DLD1 (cell line): ENCODE data around the gene PTX4.

ENCODE experiments used
- in situ Hi-C: cut with HindIII; loops from 2 replicates; pipeline ENCODE4 v1.10.0; 2017; ENCODE audit warnings: low sequenced_read_pairs

Gene PTX4, protein sequence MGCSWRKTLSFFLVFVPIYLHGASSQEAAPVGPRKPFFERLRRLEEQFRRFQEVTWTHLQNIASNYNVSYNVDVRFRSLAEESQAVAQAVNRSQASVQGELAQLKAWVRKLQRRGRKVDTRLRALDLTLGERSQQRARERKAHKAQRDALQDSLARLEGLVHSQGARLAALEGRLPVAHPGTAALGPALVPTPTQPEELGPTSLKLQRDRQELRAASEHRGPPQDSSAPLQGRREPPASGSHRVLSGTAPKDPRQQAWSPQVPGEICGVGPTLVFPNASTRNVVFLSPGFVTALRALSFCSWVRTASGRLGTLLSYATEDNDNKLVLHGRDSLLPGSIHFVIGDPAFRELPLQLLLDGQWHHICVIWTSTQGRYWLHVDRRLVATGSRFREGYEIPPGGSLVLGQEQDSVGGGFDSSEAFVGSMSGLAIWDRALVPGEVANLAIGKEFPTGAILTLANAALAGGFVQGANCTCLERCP

DNA sequence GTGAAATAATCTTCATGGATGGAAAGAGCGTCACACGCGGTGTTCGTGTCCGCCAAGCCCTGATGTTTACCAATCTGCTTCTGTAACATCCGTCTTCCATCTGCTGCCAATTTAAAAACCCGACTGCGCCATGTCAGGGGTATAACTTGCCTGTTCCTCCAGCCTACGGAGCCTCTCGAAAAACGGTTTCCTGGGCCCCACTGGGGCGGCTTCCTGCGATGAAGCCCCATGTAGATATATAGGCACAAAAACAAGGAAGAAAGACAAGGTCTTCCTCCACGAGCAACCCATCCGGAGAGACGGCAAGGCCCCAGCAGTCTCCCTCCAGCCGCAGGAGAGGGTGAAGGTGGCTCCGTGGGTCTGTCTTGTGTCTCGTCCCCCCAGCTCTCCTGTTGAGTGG is at the start of gene PTX4:
Gene PTX4, minus strand, starts transcription at position 326 of the 400 bp plus-strand sequence. Its CDS starts 35 bp downstream, at position 291.
- in situ Hi-C loops: no loop called here

DNA sequence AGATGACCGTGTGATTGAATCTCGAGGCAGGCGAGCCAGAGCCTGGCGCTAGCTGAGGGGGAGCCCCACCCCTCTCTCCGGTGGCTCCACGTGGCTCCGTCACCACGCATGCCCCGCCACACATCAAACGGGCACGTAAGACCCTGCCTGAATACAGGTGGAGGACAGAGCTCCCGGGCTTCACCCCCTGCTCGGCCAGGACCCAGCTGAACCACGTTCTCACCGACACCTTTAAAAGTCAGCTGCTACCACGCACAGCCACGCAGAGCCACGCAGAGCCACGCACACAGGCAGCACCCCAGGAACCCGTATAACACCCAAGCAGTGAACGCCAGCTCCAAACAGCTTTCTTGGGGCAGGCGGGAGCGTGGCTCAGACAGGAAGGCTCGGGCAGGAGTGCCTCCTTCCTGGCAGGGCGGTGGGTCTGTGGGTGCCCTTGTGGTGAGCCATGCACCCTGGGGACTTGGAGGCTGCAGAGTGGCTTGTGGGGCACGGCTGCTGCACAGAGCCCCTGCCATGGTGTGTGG is 49.1 kb upstream of the PTX4 start:
- in situ Hi-C loops: no loop called here

DNA sequence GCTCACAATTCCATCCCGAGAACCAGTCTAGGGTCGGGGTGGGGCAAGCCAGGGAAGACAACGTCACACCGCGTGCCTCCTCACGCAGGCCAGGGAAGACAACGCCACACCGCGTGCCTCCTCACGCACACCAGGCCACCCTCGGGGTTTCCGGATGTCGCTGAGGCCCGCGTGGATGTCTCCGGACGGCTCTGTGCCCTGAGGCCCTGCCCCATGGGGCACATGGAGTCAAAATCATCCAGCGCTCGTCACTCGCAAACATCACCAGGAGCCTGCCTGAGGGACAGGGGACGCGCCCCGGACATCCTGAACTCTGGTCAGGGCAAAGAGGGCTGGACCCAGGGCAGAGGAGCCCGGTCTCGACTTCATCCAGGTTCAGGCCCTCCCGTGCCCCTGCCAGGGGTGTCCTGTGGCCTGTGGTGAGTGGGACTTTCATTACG is 48.4 kb upstream of the PTX4 start:
- in situ Hi-C loops: no loop called here

DNA sequence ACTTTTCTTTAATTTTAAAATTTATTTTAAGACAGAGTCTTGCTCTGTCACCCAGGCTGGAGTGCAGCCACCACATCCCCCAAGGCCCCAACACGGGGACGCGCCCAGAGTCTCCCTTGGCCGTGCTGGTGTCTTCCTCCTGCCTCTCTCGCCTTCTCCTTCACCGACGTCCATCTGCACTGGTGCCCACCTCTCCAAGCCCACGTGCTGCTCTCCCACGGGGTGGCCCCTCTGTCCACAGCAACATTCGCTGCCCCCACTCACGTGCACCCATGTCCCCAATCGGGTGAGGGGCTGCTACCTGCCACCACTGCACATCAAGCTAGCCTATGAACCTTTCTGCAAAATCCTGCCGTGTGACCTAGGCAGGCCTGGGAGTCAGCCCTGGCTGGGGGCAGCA is 47.9 kb upstream of the PTX4 start:
- in situ Hi-C loops: no loop called here

DNA sequence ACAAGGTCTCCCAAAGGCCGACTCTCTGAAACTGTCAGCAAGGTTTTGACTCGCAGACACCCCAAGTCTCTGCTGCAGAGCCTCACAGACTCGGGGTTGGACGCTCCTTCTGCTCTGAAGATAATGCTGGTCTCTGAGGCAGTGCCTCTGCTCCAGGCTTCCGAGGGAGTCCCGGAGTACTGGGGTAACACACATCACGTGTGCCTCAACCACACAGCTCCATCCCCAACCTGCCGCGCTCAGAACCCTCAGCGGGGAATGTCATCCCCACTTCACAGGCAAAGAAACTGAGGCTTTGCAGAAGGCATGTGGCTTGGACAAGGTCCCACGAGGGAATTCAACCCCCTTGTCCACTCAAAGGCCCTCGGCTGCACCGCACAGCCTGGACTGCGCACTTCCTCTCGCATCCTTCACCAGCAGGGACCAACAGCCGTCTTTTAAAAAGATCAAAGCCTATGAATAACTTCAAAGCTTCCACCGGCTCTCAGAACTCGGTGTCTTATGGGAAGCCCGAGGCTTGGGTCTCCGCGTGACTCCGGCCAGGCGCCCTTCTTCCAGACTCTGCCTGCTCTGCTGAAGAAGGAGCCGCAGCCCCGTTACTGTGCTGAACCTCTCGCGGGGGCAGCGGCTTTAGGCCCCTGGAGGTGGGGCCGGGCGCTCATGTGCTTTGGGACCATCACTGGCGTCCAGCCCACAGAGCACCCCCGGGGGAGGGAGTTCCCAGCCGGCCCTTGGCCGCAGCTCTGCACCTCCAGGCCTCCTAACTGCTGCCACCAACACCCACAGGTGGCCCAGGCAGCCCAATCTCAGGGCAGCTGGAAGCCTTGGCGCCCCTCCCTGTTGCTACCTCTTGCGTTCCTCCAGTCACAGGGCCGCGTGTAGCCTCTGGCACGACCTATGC is 46.9 kb upstream of the PTX4 start:
- in situ Hi-C loops: no loop called here

DNA sequence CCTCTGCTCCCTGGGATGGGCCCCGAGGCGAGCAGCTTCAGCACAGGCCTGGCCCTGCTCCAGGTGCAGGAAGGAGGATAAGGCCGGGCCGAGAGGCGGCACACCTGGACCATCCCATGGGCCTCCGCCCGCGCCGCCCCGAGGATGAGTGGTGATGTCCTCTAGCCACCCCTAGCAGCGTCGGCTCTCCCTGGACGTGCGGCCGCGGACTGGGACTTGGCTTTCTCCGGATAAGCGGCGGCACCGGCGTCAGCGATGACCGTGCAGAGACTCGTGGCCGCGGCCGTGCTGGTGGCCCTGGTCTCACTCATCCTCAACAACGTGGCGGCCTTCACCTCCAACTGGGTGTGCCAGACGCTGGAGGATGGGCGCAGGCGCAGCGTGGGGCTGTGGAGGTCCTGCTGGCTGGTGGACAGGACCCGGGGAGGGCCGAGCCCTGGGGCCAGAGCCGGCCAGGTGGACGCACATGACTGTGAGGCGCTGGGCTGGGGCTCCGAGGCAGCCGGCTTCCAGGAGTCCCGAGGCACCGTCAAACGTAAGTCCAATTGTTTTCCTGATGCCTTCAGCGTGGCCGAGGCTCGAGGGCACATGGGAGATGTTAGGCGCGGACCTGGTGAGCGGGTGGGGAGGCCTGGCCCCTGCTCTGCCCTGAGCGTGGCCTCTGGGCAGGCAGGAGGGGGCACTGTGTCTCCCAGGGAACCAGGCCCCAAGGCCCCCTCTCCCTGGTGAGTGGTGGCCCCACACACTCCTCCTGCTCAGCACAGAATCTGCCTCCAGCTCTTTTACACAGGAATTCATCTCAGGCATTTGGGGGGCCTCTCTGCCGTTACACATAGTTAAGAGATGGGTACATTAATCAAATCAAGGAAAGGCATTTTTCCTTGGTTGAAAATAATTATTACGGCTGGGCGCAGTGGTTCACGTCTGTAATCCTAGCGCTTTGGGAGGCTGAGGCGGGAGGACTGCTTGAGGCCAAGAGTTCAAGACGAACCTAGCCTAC is 45.6 kb upstream of the PTX4 start:
- in situ Hi-C loops: no loop called here

DNA sequence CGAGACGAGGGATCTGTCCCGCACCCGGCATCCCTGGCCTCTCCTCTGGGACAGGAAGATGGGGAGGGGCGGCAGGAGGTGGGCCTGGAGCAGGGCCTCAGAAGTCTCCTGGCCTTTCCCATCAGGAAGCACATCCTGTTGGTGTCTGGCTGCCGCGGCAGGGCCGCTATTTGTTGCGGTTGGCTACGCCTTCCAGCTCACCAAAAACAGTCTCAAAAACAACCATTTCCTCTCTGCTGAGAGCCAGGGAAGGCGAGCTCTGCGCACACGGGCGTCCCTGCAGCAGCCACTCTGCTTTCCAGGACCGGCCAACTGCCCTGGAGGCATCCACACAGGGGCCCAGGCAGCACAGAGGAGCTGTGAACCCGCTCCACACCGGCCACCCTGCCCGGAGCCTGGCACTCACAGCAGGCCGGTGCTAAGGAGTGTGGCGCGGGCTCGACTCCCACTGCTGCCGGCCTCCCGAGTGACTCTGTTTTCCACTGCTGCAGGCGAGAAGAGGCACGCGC is 44.8 kb upstream of the PTX4 start, which contains the start of gene TMEM204:
Gene TMEM204, plus strand, starts transcription at position 224 of the 509 bp plus-strand sequence. CDS start 610 bp downstream, outside the sequence.
- in situ Hi-C loops: no loop called here

DNA sequence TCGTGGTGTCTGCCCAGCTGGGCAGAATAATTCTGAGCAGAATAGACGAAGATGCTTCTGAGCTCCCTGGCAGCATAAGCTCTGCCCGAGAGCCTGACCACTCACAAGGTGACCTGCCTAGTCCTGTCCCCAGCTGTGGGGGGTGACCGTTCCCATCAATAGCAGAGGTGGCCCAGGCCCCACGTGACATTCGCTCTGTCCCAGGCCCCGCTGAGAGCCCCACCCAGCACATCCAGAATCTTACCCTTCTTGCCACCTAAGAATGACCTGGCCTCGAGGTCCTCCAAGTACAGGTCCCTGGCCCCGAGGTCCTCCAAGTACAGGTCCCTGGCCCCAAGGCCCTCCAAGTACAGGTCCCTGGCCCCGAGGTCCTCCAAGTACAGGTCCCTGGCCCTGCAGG is 44.0 kb upstream of the PTX4 start:
- in situ Hi-C loops: no loop called here

DNA sequence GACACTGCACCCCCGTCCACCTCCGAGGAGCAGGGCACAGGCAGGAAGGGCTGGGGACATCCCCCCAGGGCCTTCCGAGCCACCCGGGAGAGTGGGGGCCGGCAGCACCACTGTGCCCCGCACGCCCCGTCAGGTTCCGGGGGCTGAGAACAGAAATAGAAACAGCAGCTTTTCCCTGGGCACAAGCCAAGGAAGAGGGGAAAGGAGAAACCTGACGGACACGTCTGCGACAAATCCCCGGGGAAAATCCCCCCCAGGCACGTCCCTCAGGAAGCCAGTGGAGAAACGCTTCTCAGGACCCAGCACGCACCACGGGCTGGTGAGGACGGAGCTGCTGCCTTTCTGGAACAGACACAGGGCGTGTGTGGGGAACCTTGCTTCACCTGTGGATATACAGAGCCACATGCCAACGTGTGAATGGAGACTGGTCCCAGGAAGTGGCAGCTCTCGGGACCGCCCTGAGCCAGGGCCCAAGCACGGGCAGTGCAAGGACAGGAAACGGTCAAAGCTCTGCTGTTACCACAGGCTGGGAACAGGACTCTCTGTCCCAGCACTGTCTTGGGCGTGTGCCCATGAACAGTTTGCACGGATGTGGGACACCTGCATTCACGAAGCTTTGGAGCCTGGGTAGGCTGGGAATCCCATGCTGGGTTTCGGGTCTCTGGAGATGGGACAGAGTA is 43.5 kb upstream of the PTX4 start:
- in situ Hi-C loops: no loop called here

DNA sequence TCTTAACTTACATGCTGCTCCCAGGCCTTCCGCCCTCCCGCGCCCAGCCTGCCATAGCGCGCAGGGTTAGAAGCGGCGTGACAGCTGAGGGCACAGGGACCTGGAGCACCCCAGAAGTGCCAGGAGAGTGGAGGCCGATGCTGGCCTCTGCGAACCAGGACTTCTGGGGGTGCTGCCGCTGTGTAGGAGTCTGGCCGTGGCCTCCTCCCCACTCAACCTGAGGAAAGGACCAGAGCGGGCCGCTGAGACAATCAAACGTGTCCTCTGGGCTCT is 42.8 kb upstream of the PTX4 start:
- in situ Hi-C loops: no loop called here

DNA sequence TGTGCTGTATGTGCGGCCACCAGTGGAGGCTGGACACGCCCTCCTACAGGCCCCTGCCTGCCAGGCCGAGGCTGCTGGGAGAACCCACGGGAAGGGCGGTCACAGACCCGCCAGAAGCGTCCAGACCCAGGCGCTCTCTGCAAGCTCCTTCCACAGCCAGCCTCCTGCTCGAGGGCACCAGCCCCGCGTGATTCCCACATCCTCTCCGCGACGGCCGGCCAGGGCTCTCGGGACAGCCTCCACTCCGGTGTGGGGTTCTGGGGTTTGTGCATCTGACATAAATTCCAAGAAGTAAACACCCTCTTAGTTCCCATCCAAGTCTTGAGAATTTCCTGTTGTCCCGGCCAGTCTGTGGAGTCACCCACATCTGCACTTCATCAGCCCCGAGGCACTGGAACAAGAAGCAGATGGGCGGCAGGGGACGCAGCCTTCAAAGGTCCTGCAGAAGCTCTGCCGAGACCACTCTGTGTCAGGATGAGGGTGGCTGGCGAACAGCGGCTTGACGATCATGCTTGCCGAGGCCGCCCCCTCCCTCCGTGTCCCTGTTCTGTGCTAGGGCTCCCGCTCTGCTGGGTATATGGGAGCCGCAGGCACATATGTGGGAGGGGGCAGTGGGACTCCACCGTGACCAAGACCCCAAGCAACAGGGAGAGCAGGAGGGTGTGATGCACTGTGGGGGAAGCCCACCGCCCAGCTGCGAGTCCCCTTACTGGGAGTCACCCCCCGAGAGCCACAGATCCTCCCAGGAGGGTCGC is 42.3 kb upstream of the PTX4 start:
- in situ Hi-C loops: no loop called here

DNA sequence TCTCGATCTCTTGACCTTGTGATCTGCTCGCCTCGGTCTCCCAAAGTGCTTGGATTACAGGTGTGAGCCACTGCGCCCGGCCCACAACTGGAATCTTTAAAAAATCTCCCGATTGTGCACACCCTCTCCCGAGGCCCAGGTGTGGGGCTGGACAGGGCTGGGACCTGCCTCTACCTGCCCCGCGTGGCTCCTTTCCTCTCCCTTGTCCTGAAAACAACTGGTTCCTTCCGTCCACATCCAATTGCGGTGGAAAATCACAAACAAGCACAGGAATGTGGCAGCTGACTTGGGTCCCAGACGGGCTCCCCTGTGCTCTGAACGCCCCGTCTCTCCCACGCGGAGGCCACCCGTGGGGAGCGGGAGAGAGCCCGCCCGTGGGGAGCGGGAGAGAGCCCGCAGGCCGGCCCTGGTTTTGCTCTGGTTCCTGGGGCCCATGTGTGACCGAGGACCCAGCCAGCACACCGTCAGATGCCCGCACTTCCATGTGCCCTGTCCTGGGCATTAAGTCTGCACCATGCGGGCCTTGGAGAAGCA is 41.7 kb upstream of the PTX4 start:
- in situ Hi-C loops: no loop called here

DNA sequence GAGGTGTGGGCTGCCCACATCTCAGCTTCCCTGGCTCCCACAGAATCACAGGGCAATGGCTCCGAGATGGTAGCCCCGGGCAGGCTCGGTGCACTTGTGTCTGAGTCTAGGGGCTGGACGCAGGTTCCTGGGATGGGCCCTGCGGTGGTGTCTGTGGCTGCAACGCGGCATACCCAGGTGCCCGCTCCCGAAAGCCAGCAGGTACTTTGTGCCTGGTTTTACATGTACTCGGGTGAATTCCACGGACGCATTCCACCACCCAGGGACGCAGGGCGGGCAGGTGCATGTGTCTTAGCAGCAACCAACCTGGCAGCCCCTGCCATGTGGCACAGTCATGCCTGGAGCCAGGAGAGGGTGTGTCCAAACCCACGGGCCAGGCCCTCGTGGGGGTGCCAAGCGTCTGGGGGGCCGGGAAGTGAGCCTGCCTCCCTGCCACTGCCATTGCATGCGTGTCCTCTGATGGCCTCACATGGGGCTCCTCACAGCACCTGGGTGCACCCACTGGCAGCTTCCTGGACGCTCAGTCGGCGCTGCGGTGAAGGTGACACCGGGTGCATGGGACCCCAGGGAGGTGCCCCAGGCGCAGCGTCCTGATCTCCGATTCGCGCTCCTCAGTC is 40.3 kb upstream of the PTX4 start:
- in situ Hi-C loops: no loop called here

DNA sequence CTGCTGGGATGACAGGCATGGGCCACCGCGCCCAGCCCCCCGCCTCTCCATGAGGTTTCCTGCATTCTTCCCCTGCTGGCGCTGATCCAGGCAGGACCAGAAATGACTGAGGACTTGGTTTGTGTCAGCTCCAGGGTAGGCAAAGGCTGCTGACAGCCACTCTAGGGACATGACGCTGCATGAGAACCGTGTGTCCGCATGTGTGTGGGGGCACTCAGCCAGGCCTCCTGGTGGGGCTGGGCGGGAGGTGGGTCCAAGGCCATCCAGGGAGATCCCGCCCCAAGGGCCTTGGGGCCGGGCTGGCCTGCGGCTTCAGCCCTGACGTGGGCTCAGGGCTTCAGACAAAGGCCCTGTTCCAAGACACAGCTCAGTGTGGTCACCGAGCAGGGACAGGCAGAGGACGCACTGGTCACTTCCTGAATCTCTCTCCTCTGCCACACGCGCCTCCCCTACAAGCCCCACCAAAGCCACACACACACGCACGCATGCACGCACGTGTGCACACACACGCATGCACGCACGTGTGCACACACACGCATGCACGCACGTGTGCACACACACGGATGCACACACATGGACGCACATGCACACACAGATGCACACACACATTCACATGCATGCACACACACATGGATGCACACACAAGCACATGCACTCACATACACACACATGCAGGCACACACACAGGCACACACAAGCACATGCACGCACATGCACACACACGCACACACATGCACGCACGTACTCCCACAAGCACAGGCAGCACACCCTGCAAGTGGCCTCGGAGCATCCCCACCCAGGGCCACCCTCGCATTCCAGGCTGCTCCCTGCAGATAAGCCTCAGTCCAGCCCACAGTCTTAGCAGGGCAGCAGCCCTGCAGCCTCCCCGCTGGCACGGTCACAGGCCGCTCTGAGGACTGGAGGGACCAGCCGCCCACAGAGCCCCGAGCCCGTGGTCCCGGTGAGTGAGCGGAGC is 39.4 kb upstream of the PTX4 start:
- in situ Hi-C loops: no loop called here

DNA sequence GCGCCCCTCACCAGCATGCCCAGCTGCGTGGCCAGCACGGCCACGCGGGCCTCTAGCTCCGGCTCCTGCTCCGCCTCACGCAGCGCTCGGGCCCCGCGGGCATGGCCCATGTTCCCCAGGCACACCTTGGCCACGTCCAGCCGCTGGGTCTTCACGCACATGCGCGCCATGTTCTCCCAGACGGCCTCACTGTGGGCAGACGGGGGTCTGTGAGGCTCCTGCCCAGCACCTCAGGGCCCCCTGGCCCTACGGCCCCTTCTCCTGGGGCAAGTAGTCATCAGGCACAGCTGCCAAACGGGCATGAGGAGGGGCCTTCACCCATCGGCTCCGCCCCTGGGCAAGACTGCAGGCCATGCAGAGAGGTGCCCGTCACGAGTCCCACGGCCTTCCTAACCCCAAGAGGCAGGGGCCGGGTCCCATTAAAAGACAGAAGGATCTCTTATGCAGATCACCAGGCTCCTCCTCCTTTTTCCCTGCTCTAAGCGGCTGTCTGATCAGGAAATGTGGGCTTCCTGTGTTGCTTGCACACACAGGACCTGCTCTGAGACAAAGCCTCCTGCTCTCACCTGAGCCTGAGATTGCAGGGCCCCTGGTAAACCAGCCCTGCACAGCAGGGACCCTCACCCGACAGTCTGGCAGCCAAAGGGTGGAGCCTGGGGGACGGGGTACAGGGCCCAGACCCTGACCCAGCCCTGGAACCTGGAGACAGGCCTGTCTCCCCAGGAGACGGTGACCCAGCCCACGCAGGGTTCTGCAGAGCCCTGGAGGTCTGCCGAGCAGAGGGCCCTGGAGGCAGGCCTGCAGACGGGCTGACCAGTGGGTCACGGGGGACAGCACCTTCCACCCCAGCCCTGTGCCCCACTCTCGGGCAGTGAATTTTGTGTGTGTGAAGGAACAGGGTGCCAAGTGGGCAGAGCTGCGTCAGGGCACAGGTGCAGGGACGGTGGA is 38.1 kb upstream of the PTX4 start:
- in situ Hi-C loops: no loop called here
